HCT116 (cell line): ENCODE results near the gene ADAMTS1. TPM values are rescaled to one million over a fixed set of nuclear protein-coding genes. Genes with fewer than 3 reads are reported as not detected.

Experiments used
- ATAC-seq: fragments of 200-7000 bp; cut with Tn5 transposase; 2 replicates; pipeline ENCODE4 v1.9.1; 2020; ENCODE audit warnings: mild to moderate bottlenecking, moderate library complexity
- BruUV-seq: library from RNA; stranded (reverse); fragments of 400-500 nt; replicated peaks from 2 replicates; lab custom pipeline; 2021; lab: Mats Ljungman, UMichigan
- CTCF ChIA-PET: fragments of 300-600 bp; sonication (Branson Sonifier 250); formaldehyde crosslinking; loops from one replicate; lab custom pipeline; 2021; ENCODE audit warnings: antibody characterized with exemption; lab: Charles Lee
- POLR2A ChIA-PET: fragments of 300-600, 350-600 bp; sonication (Branson Sonifier 250); formaldehyde crosslinking; loops from one replicate; lab custom pipeline; 2021; ENCODE audit warnings: antibody characterized with exemption; lab: Charles Lee
- RAD21 ChIA-PET, 2 experiments: fragments of 300-600 bp; sonication (Branson Sonifier 250); formaldehyde crosslinking; loops; one replicate each; lab custom pipeline; 2023; ENCODE audit warnings: low total read pairs in 2 of 2; ENCODE audit not compliant: uncharacterized antibody in 2 of 2, unreplicated experiment in 2 of 2, low non-redundant PET in 1 of 2; lab: Charles Lee
- DNase-seq: peaks from one replicate; pipeline ENCODE4 v3.0.0-alpha.2; 2010; ENCODE audit warnings: low read depth, low spot score
- H2AFZ ChIP-seq: fragments of 200-600 bp; shearing (Covaris generic), sonication (generic); 2 replicates; pipeline ENCODE4 v1.6.1; 2017; ENCODE audit warnings: low read depth, mixed run types, mixed read lengths, antibody characterized with exemption, low read length; ENCODE audit not compliant: poor library complexity, severe bottlenecking
- H3K27ac ChIP-seq: 2 replicates; pipeline ENCODE4 v1.5.1; 2012; ENCODE audit warnings: low read depth, low read length
- H3K27me3 ChIP-seq: fragments of 200-600 bp; sonication (generic); 2 replicates; pipeline ENCODE4 v1.6.1; 2016; ENCODE audit warnings: mixed run types, low read length, mixed read lengths; ENCODE audit not compliant: insufficient read depth
- H3K36me3 ChIP-seq, 2 experiments: fragments of 200-500 bp in 1 of 2; fragments of 200-600 bp in 1 of 2; sonication (Bioruptor generic) in 1 of 2; sonication (generic) in 1 of 2; 2 replicates each; pipeline versions ENCODE4 v1.5.1 to v1.6.1; 2014 to 2016; ENCODE audit warnings: low read length in 2 of 2, inconsistent platforms in 1 of 2, mixed read lengths in 1 of 2, mixed run types in 1 of 2; ENCODE audit not compliant: insufficient read depth in 2 of 2, control insufficient read depth in 1 of 2
- H3K4me1 ChIP-seq, 2 experiments: fragments of 200-600 bp in 1 of 2; sonication (generic) in 1 of 2; 2 replicates each; pipeline versions ENCODE4 v1.5.1 to v1.6.1; 2012 to 2017; ENCODE audit warnings: low read length in 2 of 2, inconsistent platforms in 1 of 2, mild to moderate bottlenecking in 1 of 2, mixed read lengths in 1 of 2, mixed run types in 1 of 2, moderate library complexity in 1 of 2; ENCODE audit not compliant: insufficient read depth in 2 of 2, control insufficient read depth in 1 of 2
- H3K4me2 ChIP-seq: fragments of 200-600 bp; sonication (generic); 2 replicates; pipeline ENCODE4 v1.6.1; 2017; ENCODE audit warnings: mixed run types, low read length, mixed read lengths
- H3K4me3 ChIP-seq, 2 experiments: fragments of 200-600 bp in 1 of 2; sonication (generic) in 1 of 2; replicated peaks in 1 of 2; 2 replicates each; pipeline ENCODE4 v1.5.1; 2011 to 2016; ENCODE audit warnings: low read length in 2 of 2, control low read depth in 1 of 2, low read depth in 1 of 2, mild to moderate bottlenecking in 1 of 2, mixed read lengths in 1 of 2, mixed run types in 1 of 2
- H3K79me2 ChIP-seq: fragments of 200-600 bp; sonication (generic); 2 replicates; pipeline ENCODE4 v1.6.1; 2017; ENCODE audit warnings: mild to moderate bottlenecking, mixed run types, low read length, moderate library complexity, mixed read lengths; ENCODE audit not compliant: insufficient read depth
- H3K9ac ChIP-seq: fragments of 200-600 bp; sonication (generic); 2 replicates; pipeline ENCODE4 v1.6.1; 2016; ENCODE audit warnings: low read length, mixed read lengths
- H3K9me2 ChIP-seq: fragments of 200-600 bp; sonication (generic), shearing (Covaris generic); 2 replicates; pipeline ENCODE4 v1.6.1; 2017; ENCODE audit warnings: mixed run types, mild to moderate bottlenecking, moderate library complexity; ENCODE audit not compliant: insufficient read depth
- H3K9me3 ChIP-seq, 2 experiments: fragments of 200-500 bp in 1 of 2; fragments of 200-600 bp in 1 of 2; sonication (Bioruptor generic) in 1 of 2; sonication (generic) in 1 of 2; 2 replicates each; pipeline ENCODE4 v1.6.1; 2014 to 2017; ENCODE audit warnings: low read length in 2 of 2, mixed read lengths in 2 of 2, inconsistent platforms in 1 of 2, low read depth in 1 of 2, mild to moderate bottlenecking in 1 of 2, mixed run types in 1 of 2, moderate library complexity in 1 of 2; ENCODE audit not compliant: control insufficient read depth in 1 of 2, insufficient read depth in 1 of 2
- H4K20me1 ChIP-seq: fragments of 200-600 bp; sonication (generic), shearing (Covaris generic); 2 replicates; pipeline ENCODE4 v1.6.1; 2017; ENCODE audit warnings: mixed run types, mild to moderate bottlenecking, moderate library complexity; ENCODE audit not compliant: insufficient read depth
- CBX3 ChIP-seq: IDR thresholded peaks from 2 replicates; pipeline ENCODE4 v1.6.1; 2012; ENCODE audit warnings: low read depth
- EZH2 ChIP-seq: fragments of 200-600 bp; sonication (generic); IDR thresholded peaks from 2 replicates; pipeline ENCODE4 v1.6.1; 2017; ENCODE audit warnings: antibody characterized with exemption, mixed run types
- EZH2phosphoT487 ChIP-seq: fragments of 200-600 bp; IDR thresholded peaks from 2 replicates; pipeline ENCODE4 v1.6.1; 2018; ENCODE audit warnings: antibody characterized with exemption, borderline replicate concordance
- FOSL1 ChIP-seq: IDR thresholded peaks from 2 replicates; pipeline ENCODE4 v1.6.1; 2012; ENCODE audit warnings: low read depth
- JUND ChIP-seq: IDR thresholded peaks from 2 replicates; pipeline ENCODE4 v1.6.1; 2012
- POLR2A ChIP-seq: IDR thresholded peaks from 2 replicates; pipeline ENCODE4 v1.7.0; 2011; ENCODE audit warnings: borderline replicate concordance; ENCODE audit not compliant: insufficient read depth, insufficient read length; ENCODE audit errors: extremely low read depth
- RAD21 ChIP-seq: IDR thresholded peaks from 2 replicates; pipeline ENCODE4 v1.6.1; 2012; ENCODE audit warnings: low read depth, mild to moderate bottlenecking
- REST ChIP-seq: IDR thresholded peaks from 2 replicates; pipeline ENCODE4 v1.6.1; 2012; ENCODE audit warnings: low read depth
- SIN3A ChIP-seq: IDR thresholded peaks from 2 replicates; pipeline ENCODE4 v1.6.1; 2012; ENCODE audit warnings: low read depth
- SP1 ChIP-seq: IDR thresholded peaks from 2 replicates; pipeline ENCODE4 v1.6.1; 2012; ENCODE audit warnings: low read depth
- SRF ChIP-seq: IDR thresholded peaks from 2 replicates; pipeline ENCODE4 v1.6.1; 2012; ENCODE audit warnings: low read depth
- TCF7L2 ChIP-seq: IDR thresholded peaks from 2 replicates; pipeline ENCODE4 v1.7.0; 2011; ENCODE audit warnings: borderline replicate concordance, inconsistent platforms; ENCODE audit not compliant: insufficient read depth, insufficient read length; ENCODE audit errors: extremely low read depth
- YY1 ChIP-seq: IDR thresholded peaks from 2 replicates; pipeline ENCODE4 v1.6.1; 2011; ENCODE audit warnings: low read length, low read depth, moderate library complexity, mild to moderate bottlenecking; ENCODE audit not compliant: insufficient replicate concordance; ENCODE audit errors: extremely low read depth
- ZBTB33 ChIP-seq: IDR thresholded peaks from 2 replicates; pipeline ENCODE4 v1.6.1; 2011; ENCODE audit warnings: mild to moderate bottlenecking, low read length, moderate library complexity; ENCODE audit not compliant: insufficient replicate concordance; ENCODE audit errors: extremely low read depth
- intact Hi-C: fragments of 100-400 bp; cut with micrococcal nuclease; formaldehyde crosslinking; loops from 2 replicates; pipeline ENCODE4 v1.10.0; 2022
- total RNA-seq: library from RNA; stranded (reverse); gene quantifications from one replicate; pipeline ENCODE4 v1.2.1, GENCODE V29; 2021; ENCODE audit not compliant: unreplicated experiment

The ADAMTS1 gene
- total RNA-seq, 1 experiment from 2014 or later: 0.98 TPM

GRCh38 chr21:26810266-26810665 lies 34.9 kb downstream of the ADAMTS1 start:
- no peak overlapping the region for H3K4me2 ChIP-seq
- ChIA-PET CTCF (no interaction called here), RAD21 (no interaction called here), POLR2A (no interaction called here)
- intact Hi-C loops: no loop called here
- H3K9me2 ChIP-seq: no peaks in the 10 kb centered on the region
- no peaks in the 10 kb centered on the region for H3K4me1 ChIP-seq
- no peaks in the 10 kb centered on the region for H3K27me3 ChIP-seq
- peaks cover 4 to 18% of the 10 kb centered on the region in 2 experiments; a peak in 2 of 4 replicates for H3K9me3 ChIP-seq
- ATAC-seq (no peak), DNase-seq (no peak)
- H3K27ac ChIP-seq: no peak overlapping the region
- no peaks in the 10 kb centered on the region for H4K20me1 ChIP-seq
- no peaks in the 10 kb centered on the region for H3K36me3 ChIP-seq
- no peaks in the 10 kb centered on the region for H3K79me2 ChIP-seq
- no peak overlapping the region for H3K9ac ChIP-seq
- TF ChIP-seq JUND (no peak), RAD21 (no peak), FOSL1 (no peak), REST (no peak), ZBTB33 (no peak), EZH2 (no peak), TCF7L2 (no peak), EZH2phosphoT487 (no peak), SRF (no peak), POLR2A (no peak), SP1 (no peak), SIN3A (no peak), YY1 (no peak), CBX3 (no peak)
- no TSS peak for BruUV-seq
- no peak overlapping the region for H2AFZ ChIP-seq
- no peak overlapping the region for H3K4me3 ChIP-seq
